K562 (cell line): ENCODE measurements around the gene TMEM208. TPM values are rescaled to one million over a fixed set of nuclear protein-coding genes. Genes with fewer than 3 reads are reported as not detected.

Experiments used
- CREM ChIP-seq: IDR thresholded peaks from 2 replicates; pipeline ENCODE4 v1.6.1; 2014; ENCODE audit warnings: antibody characterized with exemption, low read depth
- DPF2 ChIP-seq: fragments of 450-650 bp; IDR thresholded peaks from 2 replicates; pipeline ENCODE4 v1.6.1; 2016
- E2F3 ChIP-seq: fragments of 250-450 bp; sonication (Bioruptor Pico); IDR thresholded peaks from 2 replicates; pipeline ENCODE4 v1.4.0; 2020; ENCODE audit warnings: mild to moderate bottlenecking
- GABPA ChIP-seq: fragments of 200-800 bp; sonication (Bioruptor generic); conservative IDR thresholded peaks from 2 replicates; pipeline ENCODE4 v1.6.1; 2016; ENCODE audit warnings: low read depth, missing genetic modification characterization, missing compliant biosample characterization
- JUNB ChIP-seq: fragments of 450-650 bp; formaldehyde crosslinking; conservative IDR thresholded peaks from 2 replicates; pipeline ENCODE4 v1.4.0; 2020; ENCODE audit warnings: mild to moderate bottlenecking
- MCM2 ChIP-seq: fragments of 450-650 bp; IDR thresholded peaks from 2 replicates; pipeline ENCODE4 v1.6.1; 2017; ENCODE audit warnings: low read depth, mild to moderate bottlenecking
- MCM5 ChIP-seq: fragments of 450-650 bp; IDR thresholded peaks from 2 replicates; pipeline ENCODE4 v1.6.1; 2016; ENCODE audit warnings: low read depth
- NCOR1 ChIP-seq: fragments of 450-650 bp; IDR thresholded peaks from 2 replicates; pipeline ENCODE4 v1.6.1; 2016; ENCODE audit warnings: mild to moderate bottlenecking, moderate library complexity
- NR4A1 ChIP-seq, 2 experiments: fragments of 250-450 bp in 1 of 2; fragments of 450-650 bp in 1 of 2; sonication (Bioruptor Pico) in 1 of 2; IDR thresholded peaks; 2 replicates each; pipeline versions ENCODE4 v1.4.0 to v1.6.1; 2016 to 2020; ENCODE audit warnings: mild to moderate bottlenecking in 2 of 2, missing compliant biosample characterization in 1 of 2, missing genetic modification characterization in 1 of 2, moderate library complexity in 1 of 2
- SMARCE1 ChIP-seq: fragments of 450-650 bp; IDR thresholded peaks from 2 replicates; pipeline ENCODE4 v1.7.1; 2016; ENCODE audit warnings: mild to moderate bottlenecking
- SPI1 ChIP-seq: IDR thresholded peaks from 2 replicates; pipeline ENCODE4 v1.6.1; 2011; ENCODE audit warnings: low read depth, low read length, control low read depth, borderline replicate concordance
- SUPT5H ChIP-seq: fragments of 450-650 bp; IDR thresholded peaks from 2 replicates; pipeline ENCODE4 v1.6.1; 2016
- TGIF2 ChIP-seq: sonication (generic); formaldehyde crosslinking; IDR thresholded peaks from 2 replicates; pipeline ENCODE4 v1.8.1; 2022; ENCODE audit warnings: mild to moderate bottlenecking, missing genetic modification reagents, moderate library complexity
- ZNF263 ChIP-seq: sonication (generic); formaldehyde crosslinking; IDR thresholded peaks from 2 replicates; pipeline ENCODE4 v1.8.0; 2022; ENCODE audit warnings: mild to moderate bottlenecking, missing genetic modification reagents, borderline replicate concordance
- ZSCAN32 ChIP-seq: fragments of 450-650 bp; formaldehyde crosslinking; IDR thresholded peaks from 2 replicates; pipeline ENCODE4 v1.4.0; 2020; ENCODE audit warnings: mild to moderate bottlenecking, moderate library complexity
- polyA plus RNA-seq, 8 experiments: library from polyadenylated mRNA; depleted of rRNA in 4 of 8; stranded (reverse) in 5 of 8; unstranded in 3 of 8; fragments of >200 nt; fragmentation: Nextera tagmentation in 2 of 8; fragmentation: Illumina TruSeq in 1 of 8; extraction: Ambion mirVana in 2 of 8; extraction: Trizol in 1 of 8; gene quantifications; 2 replicates each; pipeline versions ENCODE4 v1.2.1 to v1.2.3, GENCODE V29; 2011 to 2014; ENCODE audit warnings: inconsistent platforms in 1 of 8, missing spikeins in 1 of 8
- total RNA-seq, 7 experiments: library from RNA; depleted of rRNA in 6 of 7; stranded (reverse); fragments of >200 nt in 6 of 7; fragmentation: Illumina TruSeq in 2 of 7; extraction: Trizol in 2 of 7; gene quantifications; 2 replicates each; pipeline versions ENCODE4 v1.2.1 to v1.2.3, GENCODE V29; 2011 to 2021; ENCODE audit warnings: low replicate concordance in 1 of 7
- TF ChIP-seq, protein P1 (sequence below): fragments of 250-450 bp; sonication (Bioruptor Pico); IDR thresholded peaks from 2 replicates; pipeline ENCODE4 v1.4.0; 2020
- TF ChIP-seq, protein P2 (sequence below): fragments of 450-650 bp; formaldehyde crosslinking; IDR thresholded peaks from 2 replicates; pipeline ENCODE4 v1.4.0; 2022; ENCODE audit warnings: missing genetic modification characterization
- TF ChIP-seq, protein P3 (sequence below): sonication (generic); formaldehyde crosslinking; IDR thresholded peaks from 2 replicates; pipeline ENCODE4 v1.8.0; 2022; ENCODE audit warnings: mild to moderate bottlenecking, low read depth, missing genetic modification reagents
- TF ChIP-seq, protein P4 (sequence below): fragments of 250-450 bp; sonication (Bioruptor Pico); IDR thresholded peaks from 2 replicates; pipeline ENCODE4 v1.4.0; 2020; ENCODE audit warnings: borderline replicate concordance

TMEM208 gene
- total and polyA plus RNA-seq, 9 of the 15 experiments (the other 6 are each of a cell fraction or from before 2014, with no cell fraction given) = 31.8 to 239 (median 54.3) TPM

DNA sequence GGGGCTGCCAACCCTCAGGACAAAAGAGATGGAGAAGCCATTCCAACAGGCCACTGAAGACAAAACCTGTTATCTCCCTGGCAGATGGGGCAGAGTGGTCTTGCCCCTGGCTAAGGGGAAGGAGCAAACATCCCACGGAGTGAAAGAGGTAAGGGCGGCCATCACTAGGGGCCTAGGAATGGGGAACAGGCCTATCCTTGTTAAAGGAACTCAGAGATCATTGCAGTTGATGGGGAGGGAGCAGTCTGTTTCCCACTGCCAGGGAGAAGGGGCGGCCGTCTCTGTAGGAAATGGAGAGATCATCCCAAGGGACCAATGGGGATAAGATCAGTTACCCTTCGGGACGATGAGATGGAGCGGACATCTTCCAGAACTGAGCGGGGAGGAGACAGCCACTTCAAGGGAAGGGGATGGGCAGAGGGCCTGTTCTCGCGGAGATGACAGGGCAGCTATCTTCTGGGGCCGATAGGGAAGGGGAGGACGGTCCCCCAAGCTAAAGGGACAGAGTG, 581 bp upstream of the TMEM208 start (continued):
- TF ChIP-seq, protein P1, sequence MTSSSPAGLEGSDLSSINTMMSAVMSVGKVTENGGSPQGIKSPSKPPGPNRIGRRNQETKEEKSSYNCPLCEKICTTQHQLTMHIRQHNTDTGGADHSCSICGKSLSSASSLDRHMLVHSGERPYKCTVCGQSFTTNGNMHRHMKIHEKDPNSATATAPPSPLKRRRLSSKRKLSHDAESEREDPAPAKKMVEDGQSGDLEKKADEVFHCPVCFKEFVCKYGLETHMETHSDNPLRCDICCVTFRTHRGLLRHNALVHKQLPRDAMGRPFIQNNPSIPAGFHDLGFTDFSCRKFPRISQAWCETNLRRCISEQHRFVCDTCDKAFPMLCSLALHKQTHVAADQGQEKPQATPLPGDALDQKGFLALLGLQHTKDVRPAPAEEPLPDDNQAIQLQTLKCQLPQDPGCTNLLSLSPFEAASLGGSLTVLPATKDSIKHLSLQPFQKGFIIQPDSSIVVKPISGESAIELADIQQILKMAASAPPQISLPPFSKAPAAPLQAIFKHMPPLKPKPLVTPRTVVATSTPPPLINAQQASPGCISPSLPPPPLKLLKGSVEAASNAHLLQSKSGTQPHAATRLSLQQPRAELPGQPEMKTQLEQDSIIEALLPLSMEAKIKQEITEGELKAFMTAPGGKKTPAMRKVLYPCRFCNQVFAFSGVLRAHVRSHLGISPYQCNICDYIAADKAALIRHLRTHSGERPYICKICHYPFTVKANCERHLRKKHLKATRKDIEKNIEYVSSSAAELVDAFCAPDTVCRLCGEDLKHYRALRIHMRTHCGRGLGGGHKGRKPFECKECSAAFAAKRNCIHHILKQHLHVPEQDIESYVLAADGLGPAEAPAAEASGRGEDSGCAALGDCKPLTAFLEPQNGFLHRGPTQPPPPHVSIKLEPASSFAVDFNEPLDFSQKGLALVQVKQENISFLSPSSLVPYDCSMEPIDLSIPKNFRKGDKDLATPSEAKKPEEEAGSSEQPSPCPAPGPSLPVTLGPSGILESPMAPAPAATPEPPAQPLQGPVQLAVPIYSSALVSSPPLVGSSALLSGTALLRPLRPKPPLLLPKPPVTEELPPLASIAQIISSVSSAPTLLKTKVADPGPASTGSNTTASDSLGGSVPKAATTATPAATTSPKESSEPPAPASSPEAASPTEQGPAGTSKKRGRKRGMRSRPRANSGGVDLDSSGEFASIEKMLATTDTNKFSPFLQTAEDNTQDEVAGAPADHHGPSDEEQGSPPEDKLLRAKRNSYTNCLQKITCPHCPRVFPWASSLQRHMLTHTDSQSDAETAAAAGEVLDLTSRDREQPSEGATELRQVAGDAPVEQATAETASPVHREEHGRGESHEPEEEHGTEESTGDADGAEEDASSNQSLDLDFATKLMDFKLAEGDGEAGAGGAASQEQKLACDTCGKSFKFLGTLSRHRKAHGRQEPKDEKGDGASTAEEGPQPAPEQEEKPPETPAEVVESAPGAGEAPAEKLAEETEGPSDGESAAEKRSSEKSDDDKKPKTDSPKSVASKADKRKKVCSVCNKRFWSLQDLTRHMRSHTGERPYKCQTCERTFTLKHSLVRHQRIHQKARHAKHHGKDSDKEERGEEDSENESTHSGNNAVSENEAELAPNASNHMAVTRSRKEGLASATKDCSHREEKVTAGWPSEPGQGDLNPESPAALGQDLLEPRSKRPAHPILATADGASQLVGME (CRISPR knock-in tag) = peak; percentile 20
- TF ChIP-seq SPI1 = 0 out of 2 replicates have a peak, but pooled peaks have one; percentile 11
- TF ChIP-seq E2F3 (CRISPR knock-in tag) = peak; percentile 37; the same call in 1 of the 2 replicates
- no peak for TF ChIP-seq NCOR1
- TF ChIP-seq, protein P2, sequence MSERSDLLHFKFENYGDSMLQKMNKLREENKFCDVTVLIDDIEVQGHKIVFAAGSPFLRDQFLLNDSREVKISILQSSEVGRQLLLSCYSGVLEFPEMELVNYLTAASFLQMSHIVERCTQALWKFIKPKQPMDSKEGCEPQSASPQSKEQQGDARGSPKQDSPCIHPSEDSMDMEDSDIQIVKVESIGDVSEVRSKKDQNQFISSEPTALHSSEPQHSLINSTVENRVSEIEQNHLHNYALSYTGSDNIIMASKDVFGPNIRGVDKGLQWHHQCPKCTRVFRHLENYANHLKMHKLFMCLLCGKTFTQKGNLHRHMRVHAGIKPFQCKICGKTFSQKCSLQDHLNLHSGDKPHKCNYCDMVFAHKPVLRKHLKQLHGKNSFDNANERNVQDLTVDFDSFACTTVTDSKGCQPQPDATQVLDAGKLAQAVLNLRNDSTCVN = 0 out of 2 replicates have a peak, but pooled peaks have one; percentile 25
- TF ChIP-seq SMARCE1 = peak; percentile 47; the same call in 1 of the 2 replicates
- TF ChIP-seq DPF2 = no peak
- TF ChIP-seq GABPA (tag) = 0 out of 2 replicates have a peak, but pooled peaks have one; percentile 63
- 0 out of 2 replicates have a peak, but pooled peaks have one; percentile 5 for TF ChIP-seq SUPT5H
- TF ChIP-seq, protein P3, sequence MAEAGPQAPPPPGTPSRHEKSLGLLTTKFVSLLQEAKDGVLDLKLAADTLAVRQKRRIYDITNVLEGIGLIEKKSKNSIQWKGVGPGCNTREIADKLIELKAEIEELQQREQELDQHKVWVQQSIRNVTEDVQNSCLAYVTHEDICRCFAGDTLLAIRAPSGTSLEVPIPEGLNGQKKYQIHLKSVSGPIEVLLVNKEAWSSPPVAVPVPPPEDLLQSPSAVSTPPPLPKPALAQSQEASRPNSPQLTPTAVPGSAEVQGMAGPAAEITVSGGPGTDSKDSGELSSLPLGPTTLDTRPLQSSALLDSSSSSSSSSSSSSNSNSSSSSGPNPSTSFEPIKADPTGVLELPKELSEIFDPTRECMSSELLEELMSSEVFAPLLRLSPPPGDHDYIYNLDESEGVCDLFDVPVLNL (CRISPR knock-in tag) = 0 out of 2 replicates have a peak, but pooled peaks have one; percentile 19
- 0 out of 2 replicates have a peak, but pooled peaks have one; percentile 35 for TF ChIP-seq ZSCAN32 (CRISPR knock-in tag)
- TF ChIP-seq JUNB (CRISPR knock-in tag) = no peak
- TF ChIP-seq MCM5 = no peak
- TF ChIP-seq ZNF263 = 0 out of 2 replicates have a peak, but pooled peaks have one; percentile 13
- TF ChIP-seq TGIF2 (CRISPR knock-in tag) = no peak
- TF ChIP-seq NR4A1 (CRISPR knock-in tag; IDR thresholded peaks at IDR 0.05) = no peak
- TF ChIP-seq NR4A1 (tag; IDR thresholded peaks at IDR 0.05) = no peak
- TF ChIP-seq, protein P4, sequence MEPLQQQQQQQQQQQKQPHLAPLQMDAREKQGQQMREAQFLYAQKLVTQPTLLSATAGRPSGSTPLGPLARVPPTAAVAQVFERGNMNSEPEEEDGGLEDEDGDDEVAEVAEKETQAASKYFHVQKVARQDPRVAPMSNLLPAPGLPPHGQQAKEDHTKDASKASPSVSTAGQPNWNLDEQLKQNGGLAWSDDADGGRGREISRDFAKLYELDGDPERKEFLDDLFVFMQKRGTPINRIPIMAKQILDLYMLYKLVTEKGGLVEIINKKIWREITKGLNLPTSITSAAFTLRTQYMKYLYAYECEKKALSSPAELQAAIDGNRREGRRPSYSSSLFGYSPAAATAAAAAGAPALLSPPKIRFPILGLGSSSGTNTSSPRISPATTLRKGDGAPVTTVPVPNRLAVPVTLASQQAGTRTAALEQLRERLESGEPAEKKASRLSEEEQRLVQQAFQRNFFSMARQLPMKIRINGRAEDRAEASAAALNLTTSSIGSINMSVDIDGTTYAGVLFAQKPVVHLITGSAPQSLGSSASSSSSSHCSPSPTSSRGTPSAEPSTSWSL (CRISPR knock-in tag) = 0 out of 2 replicates have a peak, but pooled peaks have one; percentile 54
- TF ChIP-seq MCM2 = no peak
- no peak for TF ChIP-seq CREM
